SU-DHL-6 (cell line): ENCODE results near the gene CCN6.

Source experiments
- H2AFZ ChIP-seq: fragments of 200-600 bp; sonication (generic); 2 replicates; pipeline ENCODE4 v1.6.1; 2014; ENCODE audit warnings: low read depth, mild to moderate bottlenecking, moderate library complexity, mixed read lengths, antibody characterized with exemption, low read length; ENCODE audit not compliant: severe bottlenecking
- H3F3A ChIP-seq: fragments of 200-600 bp; shearing (Covaris generic); 2 replicates; pipeline ENCODE4 v1.6.0; 2016; ENCODE audit warnings: antibody characterized with exemption, mild to moderate bottlenecking; ENCODE audit not compliant: insufficient read depth
- H3K27ac ChIP-seq: fragments of 200-600 bp; sonication (generic); 2 replicates; pipeline ENCODE4 v1.5.1; 2016; ENCODE audit warnings: low read depth, mild to moderate bottlenecking, low read length, moderate library complexity, mixed read lengths
- H3K27me3 ChIP-seq: fragments of 200-600 bp; sonication (generic), shearing (Covaris generic); 2 replicates; pipeline ENCODE4 v1.6.0; 2014; ENCODE audit warnings: mild to moderate bottlenecking, low read length
- H3K36me3 ChIP-seq: fragments of 200-600 bp; sonication (generic); 2 replicates; pipeline ENCODE4 v1.6.1; 2014; ENCODE audit warnings: mild to moderate bottlenecking, low read length, mixed read lengths
- H3K4me2 ChIP-seq: fragments of 300-600, 200-600 bp; shearing (Covaris generic), sonication (generic); 2 replicates; pipeline ENCODE4 v1.6.0; 2014; ENCODE audit warnings: low read length, low read depth, mild to moderate bottlenecking; ENCODE audit not compliant: poor library complexity, severe bottlenecking
- H3K4me3 ChIP-seq: fragments of 200-600 bp; sonication (generic); 2 replicates; pipeline ENCODE4 v1.5.1; 2014; ENCODE audit warnings: antibody characterized with exemption, low read length, mild to moderate bottlenecking, mixed read lengths; ENCODE audit not compliant: insufficient read depth, poor library complexity, severe bottlenecking
- H3K79me2 ChIP-seq: fragments of 200-600 bp; sonication (generic); 2 replicates; pipeline ENCODE4 v1.6.1; 2014; ENCODE audit warnings: mild to moderate bottlenecking, low read length, moderate library complexity; ENCODE audit not compliant: insufficient read depth
- H3K9ac ChIP-seq: fragments of 200-600 bp; sonication (generic); 2 replicates; pipeline ENCODE4 v1.7.0; 2014; ENCODE audit warnings: mild to moderate bottlenecking, low read length
- H3K9me2 ChIP-seq: fragments of 200-600 bp; sonication (generic); replicated peaks from 2 replicates; pipeline ENCODE4 v1.6.1; 2014; ENCODE audit warnings: low read length; ENCODE audit not compliant: insufficient read depth
- H3K9me3 ChIP-seq: fragments of 200-600 bp; sonication (generic); 2 replicates; pipeline ENCODE4 v1.6.1; 2014; ENCODE audit warnings: low read length, mixed read lengths; ENCODE audit not compliant: insufficient read depth
- H4K20me1 ChIP-seq: fragments of 200-600 bp; sonication (generic); 2 replicates; pipeline ENCODE4 v1.6.1; 2014; ENCODE audit warnings: low read depth, mild to moderate bottlenecking, antibody characterized with exemption, low read length, moderate library complexity, mixed read lengths
- CTCF ChIP-seq: fragments of 200-600 bp; sonication (generic); IDR thresholded peaks from one replicate; pipeline ENCODE4 v1.5.1; 2017; ENCODE audit warnings: antibody characterized with exemption, mild to moderate bottlenecking, low read length, moderate library complexity; ENCODE audit not compliant: insufficient read depth, poor library complexity, severe bottlenecking
- EZH2phosphoT487 ChIP-seq: fragments of 200-600 bp; sonication (generic), shearing (Covaris generic); conservative IDR thresholded peaks from 2 replicates; pipeline ENCODE4 v1.6.1; 2018; ENCODE audit warnings: mild to moderate bottlenecking, antibody characterized with exemption, low read length, moderate library complexity, mixed read lengths

CCN6 gene

DNA sequence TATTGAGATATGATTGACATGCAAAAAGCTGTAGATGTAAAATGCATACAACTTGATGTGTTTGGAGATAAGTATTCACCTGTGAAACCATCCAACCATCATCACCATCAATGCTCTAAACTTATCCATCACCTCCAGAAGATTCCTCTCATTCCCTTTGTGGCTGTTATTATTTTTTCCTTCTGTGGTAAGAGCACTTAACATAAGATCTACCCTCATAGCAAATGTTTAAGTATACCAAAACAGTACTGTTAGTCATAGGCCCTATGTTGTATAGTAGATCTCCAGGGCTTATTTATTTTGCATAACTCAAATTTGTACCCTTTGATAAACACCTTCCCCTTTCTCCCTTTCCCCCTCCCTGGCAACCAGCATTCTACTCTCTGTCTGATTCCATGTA lies 31.2 kb upstream of the CCN6 start:
- H3K27ac ChIP-seq, result no peak overlapping the region
- H4K20me1 ChIP-seq, result no peaks in the 10 kb centered on the region
- no peaks in the 10 kb centered on the region for H3F3A ChIP-seq
- no peaks in the 10 kb centered on the region for H3K27me3 ChIP-seq
- H3K9me2 ChIP-seq, result no peaks in the 10 kb centered on the region
- H3K9me3 ChIP-seq, result no peaks in the 10 kb centered on the region
- H2AFZ ChIP-seq, result no peak overlapping the region
- no peak overlapping the region for H3K4me2 ChIP-seq
- no peak overlapping the region for H3K9ac ChIP-seq
- no peaks in the 10 kb centered on the region for H3K79me2 ChIP-seq
- H3K4me3 ChIP-seq, result no peak overlapping the region
- TF ChIP-seq EZH2phosphoT487 (no peak), CTCF (no peak)
- H3K36me3 ChIP-seq, result no peaks in the 10 kb centered on the region

DNA sequence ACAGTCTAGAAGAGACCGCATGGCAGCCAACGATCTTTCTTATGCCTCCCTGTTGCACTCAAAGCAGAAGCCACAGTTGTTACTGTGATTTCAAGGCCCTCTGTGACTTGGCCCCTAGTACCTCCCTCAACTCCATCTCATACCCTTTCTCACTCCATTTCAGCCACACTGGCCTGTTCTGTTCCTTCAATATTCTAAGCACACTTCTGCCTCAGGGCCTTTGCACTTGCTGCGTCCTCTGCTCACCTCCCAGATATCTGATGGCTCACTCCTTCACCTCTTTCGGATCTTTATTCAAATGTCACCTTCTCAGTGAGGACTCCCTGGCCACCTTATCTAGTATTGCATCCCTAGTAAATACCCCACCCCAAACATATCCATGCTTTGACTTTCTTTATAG lies 29.4 kb upstream of the CCN6 start:
- no peaks in the 10 kb centered on the region for H3K36me3 ChIP-seq
- H3K9ac ChIP-seq, result no peak overlapping the region
- H3K4me3 ChIP-seq, result no peak overlapping the region
- no peaks in the 10 kb centered on the region for H3K9me2 ChIP-seq
- H3K79me2 ChIP-seq, result no peaks in the 10 kb centered on the region
- H3K27me3 ChIP-seq, result no peaks in the 10 kb centered on the region
- no peaks in the 10 kb centered on the region for H3K9me3 ChIP-seq
- no peaks in the 10 kb centered on the region for H3F3A ChIP-seq
- no peak overlapping the region for H3K4me2 ChIP-seq
- no peak for TF ChIP-seq CTCF
- no peak for TF ChIP-seq EZH2phosphoT487
- no peaks in the 10 kb centered on the region for H4K20me1 ChIP-seq
- H2AFZ ChIP-seq, result no peak overlapping the region
- H3K27ac ChIP-seq, result no peak overlapping the region

- Histone ChIP-seq H3K9me3 (no peaks in the 10 kb centered on the region), H3K36me3 (no peaks in the 10 kb centered on the region), H3F3A (no peaks in the 10 kb centered on the region), H3K79me2 (no peaks in the 10 kb centered on the region), H3K27me3 (no peaks in the 10 kb centered on the region), H3K4me3 (no peak overlapping the region), H3K9ac (no peak overlapping the region), H3K9me2 (no peaks in the 10 kb centered on the region), H2AFZ (no peak overlapping the region), H4K20me1 (no peaks in the 10 kb centered on the region), H3K4me2 (no peak overlapping the region), H3K27ac (no peak overlapping the region)
- TF ChIP-seq EZH2phosphoT487 (no peak), CTCF (no peak)
Measured at GRCh38 chr6:112026933-112027332, 27.0 kb upstream of the CCN6 start.
